Body of pancreas (tissue), 4 donors: ENCODE results near the gene CAMK2B. TPM values are rescaled to one million over a fixed set of nuclear protein-coding genes. Genes with fewer than 3 reads are reported as not detected.
A peak's percentile ranks its signal among the peaks of the same experiment; 100 is the strongest.

Experiments used
- ATAC-seq: fragments of 150-250 bp; one replicate; pipeline ENCODE4 v1.9.1; 2016
- DNase-seq, 4 donors: peaks; one replicate each; pipeline ENCODE4 v3.0.0-alpha.2; 2019
- H3K27ac ChIP-seq, 4 donors: fragments of 200-600 bp; sonication (generic); 1 replicate in 3 of 4; 2 replicates in 1 of 4; pipeline versions ENCODE4 v1.5.1 to v1.6.1; 2016 to 2019; ENCODE audit warnings: mild to moderate bottlenecking in 1 of 4, mixed read lengths in 1 of 4, moderate library complexity in 1 of 4
- H3K27me3 ChIP-seq, 2 donors: fragments of 200-600 bp; sonication (generic); one replicate each; pipeline ENCODE4 v1.6.0; 2016; ENCODE audit warnings: mild to moderate bottlenecking in 1 of 2
- H3K36me3 ChIP-seq, 2 donors: fragments of 200-600 bp; sonication (generic); replicated peaks in 1 of 2; 2 replicates each; pipeline ENCODE4 v1.5.1; 2016; ENCODE audit warnings: low read depth in 2 of 2; ENCODE audit not compliant: insufficient read depth in 1 of 2
- H3K4me1 ChIP-seq: fragments of 200-600 bp; sonication (generic); one replicate; pipeline ENCODE4 v1.6.0; 2016
- H3K4me3 ChIP-seq, 2 donors: fragments of 200-600 bp; sonication (generic); 1 replicate in 1 of 2; 2 replicates in 1 of 2; pipeline ENCODE4 v1.5.1; 2016 to 2019
- H3K9me3 ChIP-seq, 3 donors: fragments of 200-600 bp; sonication (generic); 1 replicate in 2 of 3; 2 replicates in 1 of 3; pipeline ENCODE4 v1.5.1; 2016
- CTCF ChIP-seq, 7 experiments: fragments of 450-650 bp in 4 of 7; fragments of 200-600 bp in 3 of 7; sonication (generic) in 3 of 7; IDR thresholded peaks; one replicate each; pipeline ENCODE4 v1.5.1; 2016 to 2019; ENCODE audit warnings: antibody characterized with exemption in 7 of 7
- POLR2A ChIP-seq, 3 donors: fragments of 450-650 bp; IDR thresholded peaks; one replicate each; pipeline ENCODE4 v1.6.1; 2016; ENCODE audit warnings: antibody characterized with exemption in 3 of 3, mild to moderate bottlenecking in 2 of 3
- WGBS, 2 donors: methylation state at CpG; one replicate each; pipeline ENCODE4 v1.1.5; 2017; 5-methylcytosine and 5-hydroxymethylcytosine counted together
- intact Hi-C: fragments of 100-400 bp; cut with DNase I; formaldehyde crosslinking; loops from one replicate; pipeline ENCODE4 v1.15.1; 2023
- total RNA-seq, 2 donors: library from RNA; depleted of rRNA; stranded (reverse); fragments of >200 nt; gene quantifications; one replicate each; pipeline ENCODE4 v1.1.0, GENCODE V29; 2016

Gene CAMK2B
- total RNA-seq, 2 donors from 2014 or later: 0.52 to 7.6 TPM

GRCh38 chr7:44324204-44324480, 1.3 kb downstream of the CAMK2B start:
- DNase-seq (no peak), ATAC-seq (no peak)
- 23 to 37% methylated on average over 9 of the region's 9 CpGs for WGBS, 2 donors
- Histone ChIP-seq H3K36me3 (no peaks in the 10 kb centered on the region), H3K27ac (no peak overlapping the region), H3K4me1 (peaks cover 5% of the 10 kb centered on the region), H3K27me3 (peaks cover 0 to 6% of the 10 kb centered on the region in 2 donors), H3K4me3 (no peak overlapping the region), H3K9me3 (no peaks in the 10 kb centered on the region)
- intact Hi-C loops: no loop called here
- TF ChIP-seq POLR2A (IDR thresholded peaks at IDR 0.05) (no peak), CTCF (IDR thresholded peaks at IDR 0.05) (no peak)

DNA sequence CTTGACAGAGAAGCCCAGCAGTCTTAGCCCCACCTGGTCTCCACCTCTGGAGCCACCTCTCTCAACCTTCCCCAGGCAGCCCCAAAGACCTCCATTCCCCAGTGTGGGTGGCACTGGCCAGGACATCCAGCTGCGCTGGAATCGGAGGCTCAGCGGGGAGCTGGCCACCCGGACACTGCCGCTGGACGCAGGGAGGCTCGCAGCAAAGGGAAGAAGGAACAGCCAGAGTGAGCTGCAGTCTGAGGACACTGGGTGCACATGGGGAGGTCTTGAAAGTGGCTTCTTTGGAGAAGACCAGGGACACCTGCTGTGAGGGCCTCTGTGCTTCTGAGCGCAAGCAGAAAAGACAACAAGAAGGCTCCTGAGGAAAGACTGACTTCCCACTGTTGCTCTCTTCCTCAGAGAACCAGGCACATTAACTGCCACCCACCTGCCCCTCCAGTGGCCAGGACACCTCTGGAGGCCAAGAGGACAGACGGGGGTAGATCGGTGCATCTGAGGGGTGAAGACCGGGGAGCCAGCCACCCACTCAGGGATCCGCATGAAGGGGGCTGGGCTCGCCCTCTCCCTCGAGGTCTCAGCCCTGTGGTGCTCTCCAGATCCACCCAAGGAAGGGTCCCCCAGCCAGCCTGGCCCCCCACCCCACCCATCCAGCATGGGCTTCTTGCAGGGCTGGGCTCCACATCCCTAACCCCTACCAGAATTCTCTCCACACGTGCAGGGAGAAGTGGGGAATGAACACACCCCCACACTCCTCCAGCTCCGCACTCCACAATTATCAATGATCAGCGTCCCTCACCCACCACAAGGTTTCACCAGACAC, 1.8 kb downstream of the CAMK2B start:
- 84% methylated on average over 13 to 17 of the region's 17 CpGs for WGBS, 2 donors
- Histone ChIP-seq H3K9me3 (no peaks in the 10 kb centered on the region), H3K36me3 (no peaks in the 10 kb centered on the region), H3K27ac (no peak overlapping the region), H3K4me3 (no peak overlapping the region), H3K4me1 (peaks cover 5% of the 10 kb centered on the region), H3K27me3 (peaks cover 0 to 6% of the 10 kb centered on the region in 2 donors)
- intact Hi-C loops: no loop called here
- TF ChIP-seq CTCF (IDR thresholded peaks at IDR 0.05) (no peak), POLR2A (IDR thresholded peaks at IDR 0.05) (no peak)
- ATAC-seq (no peak), DNase-seq (no peak)

DNA sequence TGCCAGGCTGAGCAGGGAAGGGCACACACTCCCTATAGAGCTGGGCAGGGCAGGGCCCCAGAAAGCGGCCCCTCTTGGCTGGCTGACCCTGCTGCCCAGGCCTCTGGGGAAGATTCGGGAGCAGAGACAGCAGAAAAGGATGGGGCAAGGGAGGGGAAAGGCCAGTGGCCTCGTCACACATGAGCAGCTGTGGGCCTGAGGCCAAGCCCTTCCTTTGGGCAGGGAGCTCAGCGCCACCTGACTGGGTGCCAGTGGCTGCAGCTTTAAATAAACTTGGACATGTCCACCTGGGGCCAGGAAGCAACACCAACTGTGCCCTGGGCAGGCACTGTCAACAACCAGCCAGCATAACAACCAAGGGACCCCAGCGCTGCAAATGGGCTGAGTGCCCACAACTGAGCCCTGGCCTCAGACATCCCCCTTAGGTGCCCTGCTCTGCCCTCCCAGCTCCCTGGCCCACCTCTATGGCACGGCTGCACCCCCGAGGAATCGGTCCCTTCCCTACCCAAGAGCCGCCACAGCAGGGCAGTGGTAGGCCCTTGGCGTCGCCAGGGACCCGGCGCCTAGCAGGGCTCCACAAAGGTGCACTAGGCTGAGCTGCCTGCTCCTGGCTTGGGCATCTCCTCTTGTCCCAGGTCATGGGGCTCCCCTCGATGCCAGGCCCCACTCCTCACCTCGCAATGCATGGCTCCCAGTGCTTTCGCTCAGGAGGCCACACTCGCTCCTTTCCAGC, 2.6 kb downstream of the CAMK2B start:
- H3K9me3 ChIP-seq: no peaks in the 10 kb centered on the region
- peaks cover 5% of the 10 kb centered on the region for H3K4me1 ChIP-seq
- H3K36me3 ChIP-seq: no peaks in the 10 kb centered on the region
- intact Hi-C loops: no loop called here
- no peak for TF ChIP-seq CTCF (IDR thresholded peaks at IDR 0.05)
- TF ChIP-seq POLR2A (IDR thresholded peaks at IDR 0.05): no peak
- H3K27me3 ChIP-seq: peaks cover 0 to 6% of the 10 kb centered on the region in 2 donors
- no peak for ATAC-seq
- no peak overlapping the region for H3K27ac ChIP-seq
- DNase-seq: peak in 3 of 4 donors; percentile 30 to 56 (median 43)
- 66 to 76% methylated on average over 8 to 17 of the region's 17 CpGs for WGBS, 2 donors
- H3K4me3 ChIP-seq: no peak overlapping the region

DNA sequence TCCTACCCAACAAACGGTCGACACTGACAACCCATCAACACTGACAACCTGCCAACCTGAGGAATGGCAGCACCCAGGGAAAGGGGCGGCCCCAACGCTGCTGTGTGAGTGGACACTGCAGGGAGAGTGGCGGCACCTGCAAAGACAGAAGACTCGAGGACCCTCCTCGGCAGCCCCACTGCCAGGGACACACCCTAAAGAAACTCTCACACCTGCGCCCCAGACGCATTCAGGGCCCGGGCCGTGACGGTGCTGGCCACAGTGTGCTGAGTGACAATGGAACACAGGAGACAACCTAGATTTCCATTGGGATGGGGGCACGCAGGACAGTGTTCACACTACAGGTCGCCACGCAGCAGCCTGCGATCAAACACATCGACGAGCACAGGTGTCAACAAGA, 3.6 kb downstream of the CAMK2B start:
- Histone ChIP-seq H3K9me3 (no peaks in the 10 kb centered on the region), H3K27me3 (peaks cover 0 to 6% of the 10 kb centered on the region in 2 donors), H3K36me3 (no peaks in the 10 kb centered on the region), H3K4me3 (no peak overlapping the region), H3K27ac (no peak overlapping the region), H3K4me1 (peaks cover 5% of the 10 kb centered on the region)
- WGBS, 2 donors: 64 to 85% methylated on average over 13 to 18 of the region's 18 CpGs
- intact Hi-C loops: no loop called here
- TF ChIP-seq CTCF (IDR thresholded peaks at IDR 0.05) (no peak), POLR2A (IDR thresholded peaks at IDR 0.05) (no peak)
- DNase-seq: no peak
- ATAC-seq: no peak
